HG03159 (cell line): ENCODE results near the gene LRRC15.
A peak's percentile ranks its signal among the peaks of the same experiment; 100 is the strongest.

ENCODE experiments used
- ATAC-seq: cut with Tn5 transposase; IDR thresholded peaks from one replicate; pipeline ENCODE4 v1.9.1; 2021; ENCODE audit warnings: mild to moderate bottlenecking, moderate library complexity; ENCODE audit not compliant: unreplicated experiment

LRRC15 gene

DNA sequence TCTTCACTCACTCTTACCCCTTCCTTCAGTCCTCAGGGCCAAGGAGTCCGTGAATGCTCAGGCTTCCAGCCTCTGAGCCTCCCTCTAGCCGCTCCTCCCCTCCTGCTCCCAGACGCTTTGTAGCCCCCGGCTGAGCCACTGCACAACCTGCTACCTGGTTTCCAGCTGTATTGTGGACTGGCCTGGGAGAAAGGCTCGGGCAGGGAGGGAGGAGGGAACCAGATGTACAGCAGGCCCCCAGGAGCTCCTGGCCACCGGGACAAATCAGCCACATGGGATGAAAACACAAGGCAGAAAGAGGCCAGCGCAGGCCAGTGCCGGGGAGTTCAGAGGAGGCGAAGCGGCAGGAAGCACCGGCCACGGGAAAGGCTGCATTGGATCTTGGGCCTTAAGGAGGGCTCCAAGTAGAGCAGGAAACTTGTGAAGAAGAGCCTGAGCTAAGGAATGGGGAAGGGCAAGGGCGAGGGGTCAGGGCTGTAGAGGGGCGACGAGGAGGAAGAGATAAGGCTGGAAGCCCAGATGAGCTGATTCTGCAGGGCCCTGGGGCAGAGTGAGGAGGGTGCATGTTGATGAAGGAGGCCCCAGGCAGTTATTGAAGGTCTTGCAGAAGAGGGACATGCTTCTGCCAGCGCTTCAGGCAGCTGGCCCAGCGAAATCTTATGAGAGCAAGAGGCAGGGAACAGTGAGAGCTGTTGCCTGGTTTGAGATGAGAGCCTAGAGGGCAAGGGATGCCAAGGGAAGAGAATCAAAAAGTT lies 32.8 kb downstream of the LRRC15 start:
- ATAC-seq = no peak

DNA sequence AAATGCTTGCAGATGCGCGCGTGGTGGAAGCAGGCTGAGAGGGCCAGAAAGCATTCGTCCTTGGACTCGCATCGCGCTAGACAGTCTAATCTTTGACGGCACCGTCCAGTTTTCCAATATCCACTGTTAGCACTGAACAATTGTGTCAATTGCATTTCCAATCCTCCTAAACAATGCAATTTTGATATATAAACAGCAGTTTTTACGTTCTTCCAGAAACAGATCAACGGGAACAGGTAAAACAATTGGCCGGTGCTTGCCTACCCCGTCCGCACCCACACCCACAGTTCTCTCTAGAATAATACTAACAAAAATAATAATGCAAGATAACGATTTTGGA lies 35.6 kb downstream of the LRRC15 start:
- ATAC-seq = no peak

DNA sequence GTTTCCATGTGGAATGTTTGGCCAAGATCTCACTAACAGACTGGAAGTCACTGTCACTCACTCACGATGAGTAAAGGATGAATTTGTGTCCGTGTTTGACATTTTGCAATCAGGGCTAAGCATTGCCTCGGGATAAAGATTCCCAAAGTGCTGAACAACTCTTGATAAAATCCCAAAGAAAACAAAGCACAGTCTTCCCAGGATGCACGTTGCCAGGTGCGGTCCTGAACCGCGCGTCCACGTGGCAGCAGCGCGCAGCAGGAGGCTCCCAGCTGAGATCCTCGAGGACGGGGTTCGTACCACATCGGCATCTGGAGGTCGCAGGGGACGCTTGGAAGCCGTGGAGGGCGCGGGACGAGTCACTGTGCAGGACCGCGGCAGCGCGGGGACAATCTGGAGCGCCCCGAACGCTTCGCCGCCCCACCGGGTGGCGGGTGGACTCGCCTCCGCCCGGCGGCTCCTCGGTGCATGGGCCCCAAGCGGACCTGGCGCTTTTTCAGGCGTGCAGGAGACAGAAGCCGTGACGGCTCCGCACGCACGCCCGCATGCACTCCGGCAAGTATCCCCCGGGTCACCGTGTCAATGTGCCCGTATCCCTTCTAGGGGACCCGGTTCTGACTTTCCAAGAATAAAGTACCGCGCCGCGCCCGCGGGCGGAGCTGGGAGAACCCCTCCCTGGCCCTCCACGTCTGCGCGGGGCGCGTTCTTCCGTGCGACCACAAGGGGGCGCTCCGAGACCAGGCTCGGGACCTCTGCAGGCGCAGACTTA lies 36.1 kb downstream of the LRRC15 start:
- peak; percentile 86 for ATAC-seq

- no peak for ATAC-seq
Observed at GRCh38 chr3:194332858-194333211, 36.7 kb downstream of the LRRC15 start.

GRCh38 chr3:194330579-194330978 lies 39.0 kb downstream of the LRRC15 start:
- ATAC-seq = no peak

- no peak for ATAC-seq
Observed at GRCh38 chr3:194330160-194330559, 39.4 kb downstream of the LRRC15 start.

- ATAC-seq = no peak
Observed at GRCh38 chr3:194329583-194329965, 40.0 kb downstream of the LRRC15 start.

DNA sequence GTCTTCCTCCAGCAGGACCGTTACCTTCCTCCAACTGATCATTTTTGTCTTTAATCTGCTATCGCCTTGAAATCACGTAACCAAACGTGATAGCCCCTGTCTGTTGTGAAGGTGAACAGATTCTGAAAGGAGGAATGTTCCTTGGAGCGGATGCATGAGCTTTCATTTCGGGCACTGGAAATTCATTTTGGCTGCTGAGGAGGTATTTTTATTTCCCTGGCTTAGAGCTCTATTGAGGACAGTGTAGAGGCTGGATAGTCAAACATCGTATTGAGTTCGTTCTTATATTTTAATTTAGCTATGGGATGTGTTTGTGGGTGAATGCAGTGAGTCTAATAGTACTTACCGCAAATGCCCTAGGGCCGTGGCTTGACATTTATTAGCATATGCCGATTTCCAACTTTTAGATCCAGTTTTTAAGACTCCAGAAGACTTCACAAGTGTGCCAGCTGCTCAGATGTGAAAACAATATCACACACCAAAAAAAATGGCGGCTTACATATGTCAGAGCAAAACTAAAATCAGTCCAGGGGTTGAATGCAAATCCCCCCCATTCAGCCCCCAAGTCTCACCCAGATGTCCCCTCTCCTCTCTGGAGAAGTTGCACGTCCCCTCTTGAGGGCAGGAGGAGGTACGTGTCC lies 40.5 kb downstream of the LRRC15 start:
- no peak for ATAC-seq

GRCh38 chr3:194328053-194328657 lies 41.4 kb downstream of the LRRC15 start:
- no peak for ATAC-seq

- ATAC-seq = no peak
Observed at GRCh38 chr3:194327218-194328052, 42.1 kb downstream of the LRRC15 start.

GRCh38 chr3:194326968-194327217 lies 42.6 kb downstream of the LRRC15 start:
- ATAC-seq = no peak

DNA sequence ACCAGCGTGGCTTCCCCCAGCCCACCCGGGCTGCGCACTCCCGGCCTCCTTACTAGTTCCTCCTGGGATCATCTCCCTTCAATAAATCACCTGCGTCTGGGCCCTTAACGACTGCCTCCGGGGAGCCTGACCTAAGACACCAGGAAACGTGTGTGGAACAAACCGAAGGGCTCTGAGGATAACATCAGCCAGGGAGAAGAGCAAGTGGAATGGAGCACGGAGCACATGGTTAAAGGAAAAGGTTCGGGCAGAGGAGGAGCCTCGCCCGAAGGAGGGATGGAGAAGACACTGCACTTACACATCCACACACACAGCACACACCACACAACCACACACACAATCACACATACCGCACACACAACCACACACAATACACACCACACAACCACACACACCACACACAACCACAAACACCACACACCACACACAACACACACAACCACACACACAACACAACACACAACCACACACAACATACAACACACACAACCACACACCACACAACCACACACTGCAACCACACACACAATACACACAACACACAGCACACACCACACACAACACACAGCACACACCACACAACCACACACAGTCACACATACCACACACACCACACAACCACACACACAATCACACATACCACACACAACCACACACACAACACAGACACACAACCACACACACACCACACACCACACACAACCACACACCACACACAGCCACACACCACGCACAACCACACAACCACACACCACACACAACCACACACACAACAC lies 43.2 kb downstream of the LRRC15 start:
- ATAC-seq = no peak

DNA sequence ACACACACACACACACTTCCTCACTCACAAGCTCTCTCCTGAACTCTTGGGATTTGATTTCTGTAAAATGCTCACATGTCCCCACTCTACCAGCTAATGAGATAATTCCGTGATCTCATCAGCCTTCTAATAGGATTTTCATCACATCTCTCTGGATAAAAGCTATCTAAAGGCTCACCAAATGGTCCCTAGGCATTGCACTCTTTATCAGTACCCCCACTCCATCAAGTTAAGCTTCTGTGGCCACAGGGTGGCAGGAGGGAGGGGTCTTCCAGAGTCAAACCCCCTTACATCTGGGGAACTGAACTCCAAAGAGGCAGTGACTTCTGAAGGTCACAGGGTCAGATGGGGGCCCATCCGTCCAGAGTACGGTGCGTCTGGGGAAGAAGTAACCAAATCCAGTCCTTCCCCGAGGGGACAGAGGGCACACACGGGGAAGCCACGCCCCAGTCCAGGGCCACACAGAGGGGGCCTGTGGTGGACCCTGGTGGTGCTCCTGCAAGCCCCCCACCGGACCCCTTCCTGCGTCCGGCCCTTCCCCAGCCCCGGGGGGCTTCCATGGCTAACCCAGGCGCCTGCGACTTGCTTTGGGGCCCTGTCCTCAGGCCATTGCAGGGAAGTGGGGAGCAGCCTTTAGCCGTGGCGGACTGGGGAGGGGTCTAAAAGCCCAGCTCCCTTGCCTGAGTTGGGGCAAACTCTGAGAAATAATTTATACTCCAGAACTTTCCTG lies 44.0 kb downstream of the LRRC15 start:
- no peak for ATAC-seq

- ATAC-seq = no peak
Observed at GRCh38 chr3:194324823-194325327, 44.7 kb downstream of the LRRC15 start.

DNA sequence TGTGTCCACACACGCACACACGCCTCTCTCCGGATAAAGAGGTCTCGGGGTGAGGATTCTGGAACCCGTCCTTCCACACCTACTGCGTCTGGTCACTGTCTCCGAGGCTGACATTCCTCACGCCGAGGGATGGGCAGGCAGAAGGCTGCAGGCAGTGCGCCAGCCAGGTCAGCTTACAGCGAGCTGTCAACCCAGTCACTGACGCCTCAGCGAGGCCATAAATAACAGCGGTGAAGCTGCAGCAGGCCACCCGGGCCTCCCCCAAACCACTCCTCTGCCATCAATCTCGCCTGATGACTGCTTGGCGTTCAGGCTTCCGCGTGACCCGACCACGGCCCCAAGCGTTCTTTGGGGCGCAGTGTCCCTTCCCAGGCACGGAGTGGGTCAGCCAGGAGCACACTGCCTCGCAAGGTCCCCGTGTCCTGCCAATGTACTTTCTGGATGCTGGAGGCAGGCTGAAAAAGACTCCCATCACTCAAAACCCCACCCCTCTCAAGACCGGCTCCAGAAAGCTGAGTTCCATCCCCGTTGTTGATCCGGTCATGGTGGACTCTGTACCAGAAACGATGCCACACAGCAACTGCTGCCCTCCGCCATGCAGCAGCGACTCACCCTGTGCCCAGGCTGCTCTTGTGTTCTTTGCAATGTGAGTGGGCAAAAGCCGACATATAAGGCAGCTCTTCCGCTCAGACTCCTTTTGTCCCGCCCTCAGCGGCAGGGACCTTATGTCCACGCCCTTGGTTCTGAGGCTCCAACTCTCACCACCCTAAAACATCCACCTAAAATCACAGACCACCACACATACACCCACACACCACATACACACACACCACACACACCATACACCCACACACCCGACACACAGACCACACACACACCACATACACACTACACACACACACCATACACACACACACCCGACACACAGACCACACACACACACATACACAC lies 45.5 kb downstream of the LRRC15 start:
- ATAC-seq = peak; percentile 64

- no peak for ATAC-seq
Observed at GRCh38 chr3:194322678-194323211, 46.8 kb downstream of the LRRC15 start.

GRCh38 chr3:194321693-194322640 lies 47.6 kb downstream of the LRRC15 start:
- ATAC-seq = no peak
